ENCODE measurements around the gene KCNMA1. TPM values are rescaled to one million over a fixed set of nuclear protein-coding genes. Genes with fewer than 3 reads are reported as not detected.

The KCNMA1 gene
- total and polyA plus RNA-seq, 2 donors (not counting 1 experiment from before 2014, with no cell fraction given) = 0.82 to 3.1 TPM

DNA sequence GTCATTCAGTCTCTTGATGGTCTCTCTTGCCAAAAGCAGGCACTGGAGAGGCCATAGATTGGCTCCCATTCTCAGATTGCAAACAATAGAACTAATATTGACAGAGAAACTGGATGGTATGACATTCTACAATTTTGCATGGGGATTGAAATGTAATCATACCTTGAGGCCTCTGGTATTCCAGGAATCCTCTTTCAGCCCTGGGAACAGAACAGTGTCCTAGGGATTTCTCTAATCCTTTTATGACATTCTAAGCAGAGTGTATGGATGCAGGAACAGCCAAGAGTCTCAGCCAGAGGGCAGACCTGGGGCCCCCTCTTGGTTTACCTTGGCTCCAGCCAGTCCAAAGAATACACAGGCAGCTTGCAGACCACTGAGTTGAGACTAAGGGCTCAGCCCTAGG, 206.4 kb downstream of the KCNMA1 start:
- CTCF ChIA-PET = no interaction called here
- H4K20me1 ChIP-seq (ENCODE audit: control insufficient read depth, insufficient read depth, low read length, poor library complexity, severe bottlenecking) = no peaks in the 10 kb centered on the region
- H3K4me2 ChIP-seq (replicated peaks; ENCODE audit: low read depth, low read length, poor library complexity, severe bottlenecking) = no peak overlapping the region
- no peak overlapping the region for H3K9ac ChIP-seq (ENCODE audit: low read length)
- no peak overlapping the region for H2AFZ ChIP-seq (ENCODE audit: insufficient read depth, low read depth, low read length, poor library complexity, severe bottlenecking)
- H3K27ac ChIP-seq (ENCODE audit: low read length in 2 of 2) = no peak overlapping the region
- no peak for TF ChIP-seq EZH2 (IDR thresholded peaks at IDR 0.05; ENCODE audit: borderline replicate concordance, insufficient read depth, low read depth, low read length, poor library complexity, severe bottlenecking)
- TF ChIP-seq, protein P1, sequence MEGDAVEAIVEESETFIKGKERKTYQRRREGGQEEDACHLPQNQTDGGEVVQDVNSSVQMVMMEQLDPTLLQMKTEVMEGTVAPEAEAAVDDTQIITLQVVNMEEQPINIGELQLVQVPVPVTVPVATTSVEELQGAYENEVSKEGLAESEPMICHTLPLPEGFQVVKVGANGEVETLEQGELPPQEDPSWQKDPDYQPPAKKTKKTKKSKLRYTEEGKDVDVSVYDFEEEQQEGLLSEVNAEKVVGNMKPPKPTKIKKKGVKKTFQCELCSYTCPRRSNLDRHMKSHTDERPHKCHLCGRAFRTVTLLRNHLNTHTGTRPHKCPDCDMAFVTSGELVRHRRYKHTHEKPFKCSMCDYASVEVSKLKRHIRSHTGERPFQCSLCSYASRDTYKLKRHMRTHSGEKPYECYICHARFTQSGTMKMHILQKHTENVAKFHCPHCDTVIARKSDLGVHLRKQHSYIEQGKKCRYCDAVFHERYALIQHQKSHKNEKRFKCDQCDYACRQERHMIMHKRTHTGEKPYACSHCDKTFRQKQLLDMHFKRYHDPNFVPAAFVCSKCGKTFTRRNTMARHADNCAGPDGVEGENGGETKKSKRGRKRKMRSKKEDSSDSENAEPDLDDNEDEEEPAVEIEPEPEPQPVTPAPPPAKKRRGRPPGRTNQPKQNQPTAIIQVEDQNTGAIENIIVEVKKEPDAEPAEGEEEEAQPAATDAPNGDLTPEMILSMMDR (IDR thresholded peaks at IDR 0.05) = no peak
- Mint-ChIP-seq H3K4me1 (no peaks in the 10 kb centered on the region), H3K9me3 (ENCODE audit: insufficient read depth) (no peaks in the 10 kb centered on the region), H3K27ac (no peak overlapping the region), H3K4me3 (no peak overlapping the region), H3K27me3 (peaks cover 11% of the 10 kb centered on the region)
- no peak overlapping the region for H3K4me3 ChIP-seq (ENCODE audit: control extremely low read depth in 1 of 5, extremely low read depth in 1 of 5, insufficient read depth in 1 of 5, low read depth in 2 of 5, low read length in 4 of 5)
- intact Hi-C loops (cut with micrococcal nuclease) = no loop called here
- H3K79me2 ChIP-seq (ENCODE audit: control insufficient read depth, insufficient read depth, low read length) = no peaks in the 10 kb centered on the region
- H3K4me1 ChIP-seq (ENCODE audit: control insufficient read depth in 2 of 2, insufficient read depth in 2 of 2, low read length in 2 of 2) = no peaks in the 10 kb centered on the region
- H3K36me3 ChIP-seq (replicated peaks in 1 of 2; ENCODE audit: control extremely low read depth in 1 of 2, control insufficient read depth in 1 of 2, extremely low read depth in 1 of 2, insufficient read depth in 2 of 2, low read length in 1 of 2) = no peaks in the 10 kb centered on the region
- no peaks in the 10 kb centered on the region for H3K9me3 ChIP-seq (ENCODE audit: control extremely low read depth in 1 of 3, control insufficient read depth in 2 of 3, insufficient read depth in 1 of 3, low read length in 2 of 3)
- DNase-seq (no peak), ATAC-seq (ENCODE audit: low read depth) (no peak)
- H3K27me3 ChIP-seq (replicated peaks in 1 of 4; ENCODE audit: control extremely low read depth in 1 of 4, control insufficient read depth in 3 of 4, insufficient read depth in 4 of 4, low read length in 3 of 4) = no peaks in the 10 kb centered on the region
- POLR2A ChIA-PET = no interaction called here

DNA sequence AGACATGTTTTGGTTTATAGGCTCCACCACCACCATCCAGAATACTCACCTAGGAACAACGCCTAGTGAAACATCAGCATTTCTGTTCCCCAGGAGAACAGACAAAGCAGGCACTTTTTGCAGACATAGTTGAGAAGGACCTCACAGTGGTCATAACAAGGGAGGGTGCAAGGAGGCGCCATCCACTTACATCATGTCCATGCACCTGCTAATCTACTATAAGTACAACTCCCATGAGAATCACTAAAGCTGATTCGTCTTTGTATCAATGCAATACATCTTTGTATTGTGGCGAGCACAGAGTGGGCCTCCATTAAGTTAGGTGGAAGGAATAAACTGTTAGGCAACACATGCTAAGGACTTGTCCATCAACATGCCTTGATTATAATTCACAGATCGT, 207.1 kb downstream of the KCNMA1 start:
- ChIA-PET POLR2A (no interaction called here), CTCF (no interaction called here)
- Histone ChIP-seq H3K27ac (ENCODE audit: low read length in 2 of 2) (no peak overlapping the region), H3K4me1 (ENCODE audit: control insufficient read depth in 2 of 2, insufficient read depth in 2 of 2, low read length in 2 of 2) (no peaks in the 10 kb centered on the region), H2AFZ (ENCODE audit: insufficient read depth, low read depth, low read length, poor library complexity, severe bottlenecking) (no peak overlapping the region), H3K36me3 (replicated peaks in 1 of 2; ENCODE audit: control extremely low read depth in 1 of 2, control insufficient read depth in 1 of 2, extremely low read depth in 1 of 2, insufficient read depth in 2 of 2, low read length in 1 of 2) (no peaks in the 10 kb centered on the region), H4K20me1 (ENCODE audit: control insufficient read depth, insufficient read depth, low read length, poor library complexity, severe bottlenecking) (no peaks in the 10 kb centered on the region), H3K9me3 (ENCODE audit: control extremely low read depth in 1 of 3, control insufficient read depth in 2 of 3, insufficient read depth in 1 of 3, low read length in 2 of 3) (no peaks in the 10 kb centered on the region), H3K4me2 (replicated peaks; ENCODE audit: low read depth, low read length, poor library complexity, severe bottlenecking) (no peak overlapping the region), H3K27me3 (replicated peaks in 1 of 4; ENCODE audit: control extremely low read depth in 1 of 4, control insufficient read depth in 3 of 4, insufficient read depth in 4 of 4, low read length in 3 of 4) (no peaks in the 10 kb centered on the region), H3K4me3 (ENCODE audit: control extremely low read depth in 1 of 5, extremely low read depth in 1 of 5, insufficient read depth in 1 of 5, low read depth in 2 of 5, low read length in 4 of 5) (no peak overlapping the region), H3K79me2 (ENCODE audit: control insufficient read depth, insufficient read depth, low read length) (no peaks in the 10 kb centered on the region), H3K9ac (ENCODE audit: low read length) (no peak overlapping the region)
- intact Hi-C loops (cut with micrococcal nuclease) = no loop called here
- TF ChIP-seq EZH2 (IDR thresholded peaks at IDR 0.05; ENCODE audit: borderline replicate concordance, insufficient read depth, low read depth, low read length, poor library complexity, severe bottlenecking) = no peak
- TF ChIP-seq, protein P1 (IDR thresholded peaks at IDR 0.05) = no peak
- H3K9me3 Mint-ChIP-seq (ENCODE audit: insufficient read depth) = no peaks in the 10 kb centered on the region
- DNase-seq (no peak), ATAC-seq (ENCODE audit: low read depth) (no peak)
- peaks cover 11% of the 10 kb centered on the region for H3K27me3 Mint-ChIP-seq
- H3K4me3 Mint-ChIP-seq = no peak overlapping the region
- 100% methylated on average over 1 of the region's 5 CpGs for WGBS (ENCODE audit: insufficient coverage)
- H3K4me1 Mint-ChIP-seq = no peaks in the 10 kb centered on the region
- no peak overlapping the region for H3K27ac Mint-ChIP-seq

Data from B cell (primary cell).